GM21360 (cell line): ENCODE measurements around the gene STOML1.
A peak's percentile ranks its signal among the peaks of the same experiment; 100 is the strongest.
"Not testable (repeated sequence)": the region's sequence is repeated elsewhere in the genome, so short reads cannot be mapped to it uniquely, and the experiment has no call there.

Source experiments
- ATAC-seq: cut with Tn5 transposase; IDR thresholded peaks from one replicate; pipeline ENCODE4 v1.9.1; 2021; ENCODE audit warnings: mild to moderate bottlenecking, moderate library complexity; ENCODE audit not compliant: unreplicated experiment

Gene STOML1

GRCh38 chr15:73965094-73965757, 26.9 kb downstream of the STOML1 start:
- peak; percentile 14 for ATAC-seq

GRCh38 chr15:73964736-73965093, 27.4 kb downstream of the STOML1 start:
- peak; percentile 51 for ATAC-seq

- ATAC-seq = no peak
Observed at GRCh38 chr15:73962433-73962832, 29.7 kb downstream of the STOML1 start.

- not testable (repeated sequence) for ATAC-seq
Observed at GRCh38 chr15:73960472-73961070, 31.5 kb downstream of the STOML1 start.

GRCh38 chr15:73959801-73960200, 32.3 kb downstream of the STOML1 start:
- ATAC-seq = no peak

GRCh38 chr15:73959012-73959581, 33.0 kb downstream of the STOML1 start:
- no peak for ATAC-seq

GRCh38 chr15:73957785-73958184, 34.3 kb downstream of the STOML1 start:
- no peak for ATAC-seq

- no peak for ATAC-seq
Observed at GRCh38 chr15:73957276-73957675, 34.8 kb downstream of the STOML1 start.

- no peak for ATAC-seq
Observed at GRCh38 chr15:73956743-73957135, 35.4 kb downstream of the STOML1 start.

- ATAC-seq = no peak
Observed at GRCh38 chr15:73955861-73956742, 36.0 kb downstream of the STOML1 start.

GRCh38 chr15:73955326-73955725, 36.8 kb downstream of the STOML1 start:
- ATAC-seq = no peak

GRCh38 chr15:73954188-73955145, 37.6 kb downstream of the STOML1 start:
- no peak for ATAC-seq

- no peak for ATAC-seq
Observed at GRCh38 chr15:73952913-73953750, 39.0 kb downstream of the STOML1 start.

GRCh38 chr15:73952171-73952912, 39.8 kb downstream of the STOML1 start:
- no peak for ATAC-seq

- ATAC-seq = no peak
Observed at GRCh38 chr15:73951601-73952000, 40.5 kb downstream of the STOML1 start.

- peak; percentile 57 for ATAC-seq
Observed at GRCh38 chr15:73950831-73951561, 41.1 kb downstream of the STOML1 start.

- no peak for ATAC-seq
Observed at GRCh38 chr15:73950479-73950830, 41.6 kb downstream of the STOML1 start.

GRCh38 chr15:73949496-73949895, 42.6 kb downstream of the STOML1 start:
- ATAC-seq = no peak
